OCI-LY1 (cell line): ENCODE results near the gene EZH2.

Experiments used
- EZH2 ChIP-seq: fragments of 200-600 bp; sonication (generic), shearing (Covaris generic); IDR thresholded peaks from 2 replicates; pipeline ENCODE4 v1.8.0; 2017; ENCODE audit warnings: borderline replicate concordance, mixed run types, mild to moderate bottlenecking, antibody characterized with exemption, low read length, moderate library complexity, mixed read lengths
- TF ChIP-seq, protein P1 (sequence below): fragments of 200-600 bp; sonication (generic), shearing (Covaris generic); IDR thresholded peaks from 2 replicates; pipeline ENCODE4 v1.5.1; 2017; ENCODE audit warnings: mild to moderate bottlenecking, antibody characterized with exemption, low read length, moderate library complexity, mixed read lengths

DNA sequence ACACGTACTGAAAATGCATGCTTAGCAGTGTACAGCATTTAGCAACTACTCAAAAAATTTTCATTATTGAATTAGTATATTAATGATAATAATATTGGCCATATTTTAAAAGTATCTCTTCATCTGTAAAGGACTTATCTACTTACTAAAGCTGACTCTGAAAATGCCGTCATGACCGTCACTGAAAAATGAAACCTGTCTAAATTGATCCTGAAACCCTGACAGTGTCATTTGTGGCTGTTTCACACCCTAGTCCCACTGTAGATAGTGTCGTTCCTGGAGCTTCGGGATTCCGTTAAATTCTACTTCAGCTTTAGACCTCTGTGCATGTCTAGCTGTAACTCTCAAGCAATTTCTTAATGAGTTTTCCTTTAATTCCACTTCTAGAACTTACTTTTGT, 35.8 kb upstream of the EZH2 start:
- TF ChIP-seq, protein P1, sequence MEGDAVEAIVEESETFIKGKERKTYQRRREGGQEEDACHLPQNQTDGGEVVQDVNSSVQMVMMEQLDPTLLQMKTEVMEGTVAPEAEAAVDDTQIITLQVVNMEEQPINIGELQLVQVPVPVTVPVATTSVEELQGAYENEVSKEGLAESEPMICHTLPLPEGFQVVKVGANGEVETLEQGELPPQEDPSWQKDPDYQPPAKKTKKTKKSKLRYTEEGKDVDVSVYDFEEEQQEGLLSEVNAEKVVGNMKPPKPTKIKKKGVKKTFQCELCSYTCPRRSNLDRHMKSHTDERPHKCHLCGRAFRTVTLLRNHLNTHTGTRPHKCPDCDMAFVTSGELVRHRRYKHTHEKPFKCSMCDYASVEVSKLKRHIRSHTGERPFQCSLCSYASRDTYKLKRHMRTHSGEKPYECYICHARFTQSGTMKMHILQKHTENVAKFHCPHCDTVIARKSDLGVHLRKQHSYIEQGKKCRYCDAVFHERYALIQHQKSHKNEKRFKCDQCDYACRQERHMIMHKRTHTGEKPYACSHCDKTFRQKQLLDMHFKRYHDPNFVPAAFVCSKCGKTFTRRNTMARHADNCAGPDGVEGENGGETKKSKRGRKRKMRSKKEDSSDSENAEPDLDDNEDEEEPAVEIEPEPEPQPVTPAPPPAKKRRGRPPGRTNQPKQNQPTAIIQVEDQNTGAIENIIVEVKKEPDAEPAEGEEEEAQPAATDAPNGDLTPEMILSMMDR, result no peak
- no peak for TF ChIP-seq EZH2
